Astrocyte of the spinal cord (primary cell): Measurements from ENCODE around the gene TRIM51.
"Not testable (repeated sequence)": the region's sequence is repeated elsewhere in the genome, so short reads cannot be mapped to it uniquely, and the experiment has no call there.

Experiments used
- DNase-seq: peaks from one replicate; pipeline ENCODE4 v3.0.0; 2011; ENCODE audit warnings: low read depth, low spot score
- H3K4me3 ChIP-seq: 2 replicates; pipeline ENCODE4 v1.5.1; 2011; ENCODE audit warnings: low read depth, mild to moderate bottlenecking, low read length, moderate library complexity
- CTCF ChIP-seq: IDR thresholded peaks from 2 replicates; pipeline ENCODE4 v1.5.1; 2012; ENCODE audit warnings: low read depth, mild to moderate bottlenecking, low read length, inconsistent platforms
- in situ Hi-C: cut with HindIII; loops from 2 replicates; pipeline ENCODE4 v1.10.0; 2017; ENCODE audit warnings: low sequenced_read_pairs

TRIM51 gene

GRCh38 chr11:55882997-55883396, at the start of gene TRIM51:
Gene TRIM51, plus strand, starts transcription at chr11:55883297. Its CDS starts 2,132 bp downstream, at chr11:55885429.
- DNase-seq, in situ Hi-C loops, H3K4me3 ChIP-seq: not testable (repeated sequence)

GRCh38 chr11:55838452-55838851, 44.6 kb upstream of the TRIM51 start, which contains the start of gene OR5D16:
Gene OR5D16, plus strand, starts transcription at chr11:55838752. Its CDS starts 0 bp downstream, at chr11:55838752.
- in situ Hi-C loops, result no loop called here
- no peak for DNase-seq
- TF ChIP-seq CTCF, result no peak
- H3K4me3 ChIP-seq, result no peak within 1 kb of the TSS

GRCh38 chr11:55847453-55847852, 35.6 kb upstream of the TRIM51 start:
- DNase-seq, result no peak
- in situ Hi-C loops, result no loop called here
- no peak overlapping the region for H3K4me3 ChIP-seq
- no peak for TF ChIP-seq CTCF

GRCh38 chr11:55849037-55849436, 34.1 kb upstream of the TRIM51 start:
- in situ Hi-C loops, result no loop called here
- H3K4me3 ChIP-seq, result no peak overlapping the region
- DNase-seq, result no peak
- no peak for TF ChIP-seq CTCF

GRCh38 chr11:55852141-55852540, 31.0 kb upstream of the TRIM51 start:
- DNase-seq, result no peak
- H3K4me3 ChIP-seq, result no peak overlapping the region
- no peak for TF ChIP-seq CTCF
- in situ Hi-C loops, result no loop called here

GRCh38 chr11:55854704-55855103, 28.4 kb upstream of the TRIM51 start:
- DNase-seq, result no peak
- TF ChIP-seq CTCF, result no peak
- in situ Hi-C loops, result no loop called here
- no peak overlapping the region for H3K4me3 ChIP-seq

GRCh38 chr11:55867354-55867753, 15.7 kb upstream of the TRIM51 start:
- DNase-seq, H3K4me3 ChIP-seq, in situ Hi-C loops: not testable (repeated sequence)

- DNase-seq, H3K4me3 ChIP-seq, in situ Hi-C loops: not testable (repeated sequence)
These were observed 10.4 kb upstream of the TRIM51 start for GRCh38 chr11:55872731-55873130.

- H3K4me3 ChIP-seq, DNase-seq, in situ Hi-C loops: not testable (repeated sequence)
These were observed 10.0 kb upstream of the TRIM51 start for GRCh38 chr11:55873146-55873545.

GRCh38 chr11:55884995-55885394, 1.9 kb downstream of the TRIM51 start:
- DNase-seq, H3K4me3 ChIP-seq, in situ Hi-C loops: not testable (repeated sequence)

- in situ Hi-C loops, DNase-seq, H3K4me3 ChIP-seq: not testable (repeated sequence)
These were observed 2.4 kb downstream of the TRIM51 start for GRCh38 chr11:55885481-55885880.
